Suppressor macrophage treated with lipopolysaccharide for 1 hour (primary cell): ENCODE measurements around the gene INTS4.
"Not testable (repeated sequence)": the region's sequence is repeated elsewhere in the genome, so short reads cannot be mapped to it uniquely, and the experiment has no call there.

Experiments
- DNase-seq, 3 donors: peaks; one replicate each; pipeline ENCODE4 v3.0.0-alpha.2; 2020 to 2022

The INTS4 gene, protein sequence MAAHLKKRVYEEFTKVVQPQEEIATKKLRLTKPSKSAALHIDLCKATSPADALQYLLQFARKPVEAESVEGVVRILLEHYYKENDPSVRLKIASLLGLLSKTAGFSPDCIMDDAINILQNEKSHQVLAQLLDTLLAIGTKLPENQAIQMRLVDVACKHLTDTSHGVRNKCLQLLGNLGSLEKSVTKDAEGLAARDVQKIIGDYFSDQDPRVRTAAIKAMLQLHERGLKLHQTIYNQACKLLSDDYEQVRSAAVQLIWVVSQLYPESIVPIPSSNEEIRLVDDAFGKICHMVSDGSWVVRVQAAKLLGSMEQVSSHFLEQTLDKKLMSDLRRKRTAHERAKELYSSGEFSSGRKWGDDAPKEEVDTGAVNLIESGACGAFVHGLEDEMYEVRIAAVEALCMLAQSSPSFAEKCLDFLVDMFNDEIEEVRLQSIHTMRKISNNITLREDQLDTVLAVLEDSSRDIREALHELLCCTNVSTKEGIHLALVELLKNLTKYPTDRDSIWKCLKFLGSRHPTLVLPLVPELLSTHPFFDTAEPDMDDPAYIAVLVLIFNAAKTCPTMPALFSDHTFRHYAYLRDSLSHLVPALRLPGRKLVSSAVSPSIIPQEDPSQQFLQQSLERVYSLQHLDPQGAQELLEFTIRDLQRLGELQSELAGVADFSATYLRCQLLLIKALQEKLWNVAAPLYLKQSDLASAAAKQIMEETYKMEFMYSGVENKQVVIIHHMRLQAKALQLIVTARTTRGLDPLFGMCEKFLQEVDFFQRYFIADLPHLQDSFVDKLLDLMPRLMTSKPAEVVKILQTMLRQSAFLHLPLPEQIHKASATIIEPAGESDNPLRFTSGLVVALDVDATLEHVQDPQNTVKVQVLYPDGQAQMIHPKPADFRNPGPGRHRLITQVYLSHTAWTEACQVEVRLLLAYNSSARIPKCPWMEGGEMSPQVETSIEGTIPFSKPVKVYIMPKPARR

DNA sequence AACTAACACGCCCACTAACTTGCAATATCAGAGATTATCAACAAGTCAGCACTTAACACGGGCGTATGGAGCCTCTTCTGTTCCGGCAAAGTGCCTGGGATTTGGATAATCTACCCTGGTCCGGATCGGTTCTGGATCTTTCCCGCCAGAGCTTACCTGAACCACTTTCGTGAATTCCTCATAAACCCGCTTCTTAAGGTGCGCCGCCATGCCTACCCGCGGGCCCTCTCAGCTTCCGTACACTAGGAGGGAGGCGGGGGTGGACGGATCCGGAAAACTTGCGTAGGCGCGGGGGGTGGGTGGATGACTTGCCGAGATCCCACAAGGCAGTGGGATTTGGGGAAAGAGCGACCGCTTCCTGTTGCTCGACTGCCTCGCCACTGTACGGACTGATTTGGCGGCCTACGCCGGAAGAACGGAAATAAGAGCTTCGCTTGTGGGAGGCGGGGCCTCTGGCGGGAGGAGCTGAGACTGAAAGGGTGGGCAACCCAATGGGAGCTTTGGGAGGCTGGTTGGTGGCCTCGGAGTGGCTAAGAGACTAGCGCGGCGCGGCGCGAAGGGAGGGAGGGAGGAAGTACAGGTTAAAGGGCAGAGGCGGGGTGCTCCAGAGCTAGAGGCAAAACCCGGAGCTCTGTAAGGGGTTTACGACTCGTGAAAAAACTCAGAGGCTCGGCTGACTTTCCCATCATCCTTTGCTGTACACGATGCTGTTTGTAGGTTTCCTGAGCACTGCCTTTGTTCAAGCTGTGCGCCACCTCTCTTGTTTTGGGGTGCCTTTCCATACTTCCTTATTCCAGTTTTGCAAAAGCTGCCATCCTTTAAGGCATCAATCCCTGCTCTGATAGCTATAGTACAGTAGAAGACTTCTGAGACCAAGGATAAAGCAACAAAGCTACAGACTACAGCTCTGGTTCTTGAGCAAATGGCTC, at the start of gene INTS4:
Gene INTS4 (minus strand): TSS at position 235 of the 929 bp plus-strand sequence. CDS start 25 bp downstream, at position 210.
- peak; percentile 99 for DNase-seq

DNA sequence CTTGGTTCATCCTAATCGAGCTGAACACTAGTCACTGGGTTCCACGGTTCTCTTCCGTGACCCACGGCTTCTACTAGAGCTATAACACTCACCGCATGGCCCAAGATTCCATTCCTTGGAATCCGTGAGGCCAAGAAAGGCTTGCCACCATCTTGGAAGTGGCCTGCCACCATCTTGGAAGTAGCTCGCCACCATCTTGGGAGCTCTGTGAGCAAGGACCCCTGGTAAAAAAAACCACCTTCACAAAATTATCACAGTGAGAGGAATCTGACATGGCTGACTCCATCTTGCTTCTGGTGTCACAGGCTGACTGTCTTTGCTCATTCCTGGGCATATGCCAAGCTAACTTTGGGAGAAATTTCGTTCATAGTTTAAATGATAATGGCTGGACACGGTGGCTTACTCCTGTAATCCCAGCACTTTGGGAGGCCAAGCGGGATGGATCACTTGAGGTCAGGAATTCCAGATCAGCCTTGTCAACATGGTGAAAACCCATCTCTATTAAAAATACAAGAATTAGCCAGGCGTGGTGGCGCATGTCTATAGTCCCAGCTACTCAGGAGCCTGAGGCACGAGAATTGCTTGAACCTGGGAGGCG, 47.5 kb upstream of the INTS4 start:
- no peak for DNase-seq

DNA sequence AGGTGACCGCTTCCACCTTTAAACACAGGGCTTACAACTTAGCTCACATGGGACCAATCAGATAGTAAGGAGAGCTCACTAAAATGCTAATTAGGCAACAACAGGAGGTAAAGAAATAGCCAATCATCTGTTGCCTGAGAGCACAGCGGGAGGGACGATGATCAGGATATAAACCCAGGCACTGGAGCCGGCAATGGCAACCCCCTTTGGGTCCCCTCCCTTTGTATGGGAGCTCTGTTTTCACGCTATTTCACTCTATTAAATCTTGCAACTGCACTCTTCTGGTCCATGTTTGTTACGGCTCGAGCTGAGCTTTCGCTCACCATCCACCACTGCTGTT, 46.9 kb upstream of the INTS4 start:
- DNase-seq, result not testable (repeated sequence)

DNA sequence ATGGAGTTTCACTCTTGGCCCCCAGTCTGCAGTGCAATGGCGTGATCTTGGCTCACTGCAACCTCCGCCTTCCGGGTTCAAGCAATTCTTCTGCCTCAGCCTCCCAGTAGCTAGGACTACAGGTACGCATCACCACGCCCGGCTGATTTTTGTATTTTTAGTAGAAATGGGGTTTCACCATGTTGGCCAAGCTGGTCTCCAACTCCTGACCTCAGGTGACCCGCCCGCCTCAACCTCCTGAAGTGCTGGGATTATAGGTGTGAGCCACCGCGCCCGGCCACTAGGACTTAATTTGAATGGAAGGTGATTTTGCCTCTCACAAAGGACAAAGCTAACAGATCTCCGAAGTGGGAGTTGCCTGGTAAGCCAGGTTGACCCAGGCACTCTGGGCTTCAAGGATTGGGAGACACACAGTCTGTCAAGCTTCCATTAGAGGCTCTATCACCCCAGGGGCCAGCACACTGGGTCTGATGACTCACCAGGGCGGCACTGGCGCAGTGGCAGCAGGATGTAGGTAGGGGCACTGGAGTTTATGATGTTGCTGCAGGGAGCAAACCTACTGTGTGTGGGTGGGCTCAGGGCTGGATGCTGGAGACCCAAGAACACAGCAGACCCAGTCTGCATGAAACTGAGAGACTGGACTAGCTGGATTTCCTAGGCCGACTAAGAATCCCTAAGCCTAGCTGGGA, 46.4 kb upstream of the INTS4 start:
- DNase-seq, result no peak

DNA sequence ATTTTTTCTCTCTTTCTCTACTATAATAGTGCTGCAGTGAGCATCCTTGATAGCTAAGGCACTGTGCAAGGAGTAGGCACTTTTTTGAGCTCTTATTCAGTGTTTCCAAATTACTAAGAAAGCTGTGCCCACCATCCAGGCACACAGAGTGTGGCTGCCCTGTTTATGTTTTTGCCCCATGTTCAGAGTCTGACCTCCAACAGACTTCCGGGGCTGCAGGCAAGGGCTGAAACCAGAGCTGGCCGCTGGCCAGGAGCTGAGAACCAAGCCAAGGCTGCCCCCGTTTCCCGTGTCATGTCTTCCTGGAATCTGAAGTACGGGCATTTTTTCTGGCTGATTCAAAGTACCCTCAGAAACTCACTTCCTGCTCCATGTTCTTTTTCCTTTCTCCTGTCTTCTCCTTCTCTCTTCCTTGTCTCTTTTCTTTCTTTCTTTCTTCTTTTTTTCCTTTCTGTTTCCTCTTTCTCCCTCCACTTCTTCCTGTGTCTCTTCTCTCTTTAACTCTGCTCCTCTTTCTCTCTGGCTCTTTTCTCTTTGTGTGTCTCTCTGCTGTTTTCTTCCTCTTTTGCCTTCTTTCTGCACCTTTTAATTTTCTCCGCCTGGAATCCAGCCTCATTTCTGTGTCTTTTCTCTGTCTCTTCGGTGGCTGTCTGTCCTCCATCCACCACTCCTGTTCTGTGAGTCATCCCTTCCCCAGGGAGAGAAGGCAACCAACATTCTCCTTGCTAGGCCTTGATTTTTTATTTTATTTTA, 45.6 kb upstream of the INTS4 start:
- peak; percentile 56 to 72 (median 71) for DNase-seq

DNA sequence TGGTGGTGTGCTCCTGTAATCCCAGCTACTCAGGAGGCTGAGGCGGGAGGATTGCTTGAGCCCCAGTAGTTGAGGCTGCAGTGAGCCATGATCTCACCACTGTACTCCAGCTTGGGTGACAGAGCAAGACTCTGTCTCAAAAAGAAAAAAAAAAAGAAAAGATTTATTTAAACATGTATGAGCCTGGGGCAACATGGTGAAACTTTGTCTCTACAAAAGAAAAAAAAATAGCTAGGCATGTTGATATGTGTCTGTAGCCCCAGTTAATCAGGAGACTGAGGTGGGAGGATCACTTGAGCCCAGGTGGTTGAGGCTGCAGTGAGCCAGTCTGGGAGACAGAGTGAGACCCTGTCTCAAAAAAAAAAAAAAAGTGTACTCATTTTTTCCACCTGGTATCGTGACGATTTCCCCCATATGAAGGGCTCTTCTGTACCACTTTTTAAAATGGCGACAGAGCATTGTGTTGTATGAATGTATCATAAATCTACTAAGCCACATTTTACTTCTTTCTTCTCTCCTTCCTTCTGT, 45.0 kb upstream of the INTS4 start:
- DNase-seq, result no peak

DNA sequence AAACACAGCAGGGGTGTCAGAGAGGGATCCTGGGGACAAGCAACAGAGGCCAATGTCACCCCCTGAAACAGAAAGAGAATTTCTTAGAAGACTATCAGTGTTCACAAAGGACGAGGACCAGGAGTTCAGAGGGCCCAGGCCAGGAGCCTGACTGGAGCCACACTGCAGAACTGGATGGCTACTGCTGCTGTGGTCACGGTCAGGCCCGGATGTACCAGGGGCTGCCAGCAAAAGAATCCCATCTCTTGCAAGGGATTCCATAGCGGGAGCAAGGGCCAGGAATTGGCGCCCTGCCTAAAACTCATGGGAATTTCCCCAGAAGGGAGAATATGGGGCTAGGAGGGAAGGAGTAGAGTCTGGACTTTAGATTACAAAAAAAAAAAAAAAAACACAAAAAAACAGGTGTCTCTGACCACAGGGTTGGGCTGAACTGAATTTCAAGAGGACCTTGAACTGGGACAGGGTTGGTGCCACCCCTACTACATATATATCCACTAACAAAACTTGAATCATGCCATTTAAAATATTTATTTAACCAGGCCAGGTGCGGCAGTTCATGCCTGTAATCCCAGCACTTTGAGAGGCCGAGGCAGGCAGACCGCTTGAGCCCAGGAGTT, 44.3 kb upstream of the INTS4 start:
- DNase-seq, result no peak

DNA sequence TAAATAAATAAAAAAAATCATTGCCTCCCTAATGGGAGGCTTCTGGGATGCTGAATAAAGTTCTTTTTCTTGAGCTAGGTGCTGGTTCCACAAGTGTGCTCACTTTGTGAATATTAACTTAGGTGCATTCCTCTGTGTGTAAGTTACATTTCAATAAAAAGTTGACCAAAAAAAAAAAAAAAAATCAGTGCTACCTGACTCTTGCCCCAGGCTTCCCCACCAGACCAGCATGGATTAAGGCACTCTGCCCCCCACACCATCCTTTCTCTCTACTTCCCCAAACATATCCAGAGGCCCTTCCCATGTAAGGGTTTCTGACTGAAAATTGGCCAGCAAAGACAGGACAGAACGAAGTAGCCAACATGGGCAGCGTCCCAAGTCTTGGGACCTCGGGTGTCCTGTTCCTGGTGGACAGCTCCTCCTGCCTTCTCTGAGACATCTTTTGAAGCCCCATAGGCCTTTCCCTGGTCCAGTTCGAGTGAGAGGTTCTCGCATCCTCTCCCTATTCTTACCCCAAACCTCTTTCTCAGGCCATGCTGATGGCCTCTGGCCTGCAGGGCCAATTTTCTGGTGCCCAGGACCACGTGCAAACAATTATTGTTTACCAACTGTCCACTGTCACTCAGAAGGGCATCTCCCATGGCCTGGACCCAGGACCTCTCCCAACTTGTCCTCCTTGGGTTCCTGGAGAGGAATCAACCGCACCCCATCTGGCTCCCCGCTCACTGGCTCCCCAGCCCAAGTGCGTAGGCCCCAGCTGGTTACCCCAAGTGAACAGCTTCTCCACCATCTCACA, 43.6 kb upstream of the INTS4 start:
- no peak for DNase-seq

DNA sequence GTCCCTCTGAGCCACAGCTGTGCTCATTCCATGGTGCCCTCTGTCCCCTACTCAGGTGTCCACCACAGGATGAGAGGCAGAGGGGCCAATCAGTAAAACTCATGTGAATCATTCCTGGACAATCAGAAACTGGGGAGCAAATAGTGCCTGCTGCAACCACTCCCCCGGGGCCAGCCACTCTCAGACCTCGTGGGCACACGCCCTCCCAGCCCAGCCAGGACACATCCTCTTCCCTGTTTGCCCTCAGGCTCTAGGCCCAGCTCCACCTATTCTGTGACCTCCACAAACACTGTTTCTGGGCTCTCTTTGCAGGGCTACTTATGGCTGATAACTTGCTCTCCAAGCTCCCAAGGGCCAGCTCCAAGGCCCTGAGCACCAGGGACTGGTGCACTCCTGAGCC, 42.6 kb upstream of the INTS4 start:
- DNase-seq, result no peak

DNA sequence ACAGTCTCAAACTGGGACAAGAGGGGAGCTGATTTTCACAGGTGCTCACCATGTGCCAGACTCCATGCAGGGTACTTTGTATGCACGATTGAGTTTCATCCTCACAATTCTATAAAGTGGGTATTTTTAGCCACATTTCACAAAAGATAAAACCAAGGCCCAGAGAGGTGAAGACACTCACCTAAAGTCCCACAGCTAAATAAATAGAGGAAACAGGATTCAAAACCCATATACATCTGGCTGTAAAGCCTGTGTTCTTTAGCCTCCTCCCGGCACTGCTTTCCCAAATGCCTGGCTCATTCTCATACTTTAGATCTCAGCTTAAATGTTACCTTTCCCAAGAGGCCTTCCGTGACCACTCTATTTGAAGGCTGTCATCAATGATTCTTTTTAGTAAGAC, 41.8 kb upstream of the INTS4 start:
- no peak for DNase-seq

DNA sequence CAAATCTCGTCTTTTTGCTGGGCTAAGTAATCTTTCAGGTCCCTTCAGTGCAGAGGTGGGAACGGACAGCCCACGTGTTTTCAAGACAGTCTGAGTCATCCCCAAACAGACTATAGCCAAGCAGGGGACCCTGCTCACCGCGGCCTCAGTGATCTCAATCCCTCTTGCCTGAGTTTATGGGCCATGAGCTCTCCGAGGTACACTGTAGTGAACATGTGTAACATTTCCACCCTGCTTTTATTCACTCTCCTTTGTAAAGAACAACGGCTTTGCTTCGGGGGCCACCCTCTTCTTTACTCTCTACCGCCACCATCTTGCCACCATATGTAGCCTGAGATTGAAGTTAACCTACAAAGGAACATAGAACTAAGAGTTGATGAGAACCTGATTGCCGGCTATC, 40.2 kb upstream of the INTS4 start:
- no peak for DNase-seq

DNA sequence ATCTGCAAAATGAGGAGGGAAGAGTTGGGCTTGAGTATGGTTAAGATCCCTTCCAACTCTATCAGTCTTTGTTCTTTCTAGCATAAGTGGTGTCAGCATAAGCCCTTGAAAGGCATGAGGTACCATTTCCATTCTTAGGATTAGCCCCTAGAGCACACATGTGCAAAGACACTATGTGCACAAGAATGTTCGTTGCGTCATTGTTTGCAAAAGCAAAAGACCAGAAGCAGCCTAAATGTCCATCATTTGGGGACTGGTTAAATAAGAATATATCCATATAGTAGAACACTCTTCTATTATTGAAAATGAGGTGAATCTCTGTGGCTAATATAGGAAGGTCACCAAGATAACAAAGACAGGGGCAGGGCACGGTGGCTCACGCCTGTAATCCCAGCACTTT, 38.6 kb upstream of the INTS4 start:
- DNase-seq, result no peak

DNA sequence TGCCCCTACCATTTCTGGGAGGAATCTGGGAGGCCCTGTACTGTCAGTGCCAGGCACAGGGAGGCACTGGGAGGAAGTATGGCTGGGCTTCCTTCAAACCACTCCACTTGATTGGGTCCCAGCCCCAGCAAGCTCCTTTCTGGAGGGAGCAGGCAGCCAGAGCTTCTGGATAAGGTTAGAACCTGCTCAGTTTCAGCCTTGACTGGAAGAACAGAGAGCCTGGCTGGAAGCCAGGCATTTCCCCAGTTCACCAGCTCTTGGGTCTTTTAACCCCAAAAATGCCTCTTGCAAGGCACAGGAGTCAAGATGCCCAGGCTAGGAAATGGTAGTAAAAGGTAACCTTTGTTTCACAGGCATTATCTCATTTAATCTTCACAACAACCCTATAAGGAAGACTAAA, 37.6 kb upstream of the INTS4 start:
- DNase-seq, result no peak

DNA sequence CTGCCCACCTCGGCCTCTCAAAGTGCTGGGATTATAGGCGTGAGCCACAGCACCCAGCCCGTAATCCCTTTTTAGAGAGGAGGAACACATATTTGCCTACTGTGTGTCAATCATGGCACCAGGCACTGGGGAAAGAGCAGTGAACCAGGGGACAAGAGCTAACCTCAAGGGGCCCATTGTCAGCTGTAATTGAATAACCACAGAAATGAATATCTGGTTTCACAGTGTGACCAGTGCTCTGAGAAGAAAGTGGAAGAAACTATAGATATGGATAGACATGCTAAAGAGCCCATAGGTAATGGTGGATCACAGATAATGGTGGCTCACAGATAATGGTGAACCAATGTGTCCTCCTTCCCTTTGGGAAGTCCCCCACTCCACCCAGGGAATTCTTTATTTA, 37.2 kb upstream of the INTS4 start:
- DNase-seq, result no peak

DNA sequence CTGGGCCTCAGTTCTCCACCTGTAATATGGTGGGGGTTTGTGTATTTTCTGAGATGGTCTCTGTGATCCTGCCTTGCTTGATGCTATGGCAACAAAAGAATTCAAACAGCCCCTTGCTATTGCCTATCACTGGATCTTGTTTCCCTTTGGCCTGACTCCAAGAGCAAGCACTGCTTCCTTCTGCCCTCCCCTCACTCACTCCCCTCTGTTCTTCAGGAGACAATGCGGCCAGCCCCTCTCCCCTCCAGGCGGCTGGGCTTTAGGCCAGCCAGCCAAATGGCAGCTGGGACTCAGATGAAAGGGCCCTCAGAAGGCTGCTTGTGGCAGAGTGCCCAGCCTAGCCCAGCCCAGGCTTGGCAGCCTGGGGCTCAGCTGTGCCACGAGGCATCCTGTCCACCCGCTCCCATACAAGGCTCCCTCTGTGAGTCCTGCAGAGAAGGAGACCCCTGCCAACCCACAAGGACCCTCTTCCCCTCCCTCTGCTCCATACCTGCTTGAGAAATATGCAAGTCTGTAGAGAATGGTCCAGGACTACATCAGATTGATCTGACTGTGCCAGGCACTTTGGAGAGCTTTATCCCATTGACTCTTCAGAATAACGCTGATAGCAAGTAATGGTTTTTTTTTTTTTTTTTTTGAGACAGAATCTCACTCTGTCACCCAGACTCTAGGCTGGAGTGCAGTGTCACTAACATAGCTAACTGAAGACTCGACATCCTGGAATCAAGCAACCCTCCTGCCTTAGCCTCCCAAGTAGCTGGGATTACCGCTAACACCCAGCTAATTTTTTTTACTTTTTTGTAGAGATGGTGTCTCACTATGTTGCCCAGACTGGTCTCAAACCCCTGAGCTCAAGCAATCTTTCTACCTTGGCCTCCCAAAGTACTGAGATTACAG, 36.2 kb upstream of the INTS4 start:
- DNase-seq, result no peak

DNA sequence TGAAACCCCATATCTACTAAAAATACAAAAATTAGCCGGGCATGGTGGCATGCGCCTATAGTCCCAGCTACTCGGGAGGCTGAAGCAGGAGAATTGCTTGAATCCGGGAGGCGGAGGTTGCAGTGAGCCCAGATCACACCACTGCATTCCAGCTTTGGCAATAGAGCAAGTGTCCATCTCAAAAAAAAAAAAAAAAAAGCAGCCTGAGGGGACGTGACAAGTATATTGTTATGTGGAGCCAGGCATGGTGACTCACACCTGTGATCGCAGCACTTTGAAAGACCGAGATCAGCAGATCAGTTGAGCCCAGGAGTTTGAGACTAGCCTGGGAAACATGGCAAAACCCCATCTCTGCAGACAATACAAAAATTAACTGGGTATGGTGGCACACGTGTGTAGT, 34.0 kb upstream of the INTS4 start:
- DNase-seq, result not testable (repeated sequence)

DNA sequence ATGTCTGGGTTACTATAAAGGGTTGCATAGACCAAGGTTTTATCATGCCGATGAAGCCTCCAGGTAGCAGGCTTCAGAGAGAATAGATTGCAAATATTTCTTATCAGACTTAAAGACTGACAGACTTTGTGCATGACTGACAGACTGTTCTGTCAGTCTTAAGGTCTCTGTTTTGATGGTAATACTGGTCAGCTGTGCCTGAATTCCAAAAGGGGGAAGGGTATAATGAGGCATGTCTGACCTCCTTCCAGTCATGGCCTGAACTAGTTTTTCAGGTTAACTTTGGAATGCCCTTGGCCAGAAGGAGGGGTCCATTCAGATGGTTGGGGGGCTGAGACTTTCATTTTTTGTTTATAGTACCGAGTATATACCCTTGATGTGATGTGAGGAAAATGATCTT, 33.3 kb upstream of the INTS4 start:
- DNase-seq, result no peak

DNA sequence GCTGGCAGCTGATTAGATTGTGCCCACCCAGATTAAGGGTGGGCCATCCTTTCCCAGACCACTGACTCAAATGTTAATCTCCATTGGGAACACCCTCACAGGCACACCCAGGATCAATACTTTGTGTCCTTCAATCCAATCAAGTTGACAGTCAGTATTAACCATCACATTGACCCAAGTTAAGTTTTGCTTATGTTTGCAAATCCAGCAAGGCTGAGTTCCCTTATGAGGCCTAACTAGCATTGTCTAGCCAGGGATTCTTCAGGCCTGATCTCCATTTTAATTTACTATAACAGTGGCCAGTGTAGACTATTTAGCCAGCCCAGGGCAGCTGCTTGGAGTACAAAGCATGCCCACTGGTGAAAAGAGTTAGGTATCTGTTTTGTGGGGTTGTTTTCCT, 30.9 kb upstream of the INTS4 start:
- no peak for DNase-seq
